Immature natural killer cell (primary cell): ENCODE measurements around the gene GPNMB. TPM values are rescaled to one million over a fixed set of nuclear protein-coding genes. Genes with fewer than 3 reads are reported as not detected.

Source experiments
- DNase-seq, 3 donors: peaks; one replicate each; pipeline ENCODE4 v3.0.0; 2022; ENCODE audit warnings: mixed read lengths in 1 of 3
- H3K27ac Mint-ChIP-seq, 6 donors: one replicate each; pipeline ENCODE4 v1.8.0; 2020; ENCODE audit warnings: mixed read lengths in 6 of 6, mild to moderate bottlenecking in 5 of 6, inconsistent platforms in 4 of 6, moderate library complexity in 3 of 6
- H3K27me3 Mint-ChIP-seq, 3 donors: one replicate each; pipeline ENCODE4 v1.8.0; 2020 to 2021; ENCODE audit warnings: low read depth in 3 of 3, mild to moderate bottlenecking in 3 of 3, mixed read lengths in 3 of 3, moderate library complexity in 3 of 3, inconsistent platforms in 1 of 3
- H3K36me3 Mint-ChIP-seq, 3 donors: one replicate each; pipeline ENCODE4 v1.8.0; 2020; ENCODE audit warnings: mixed read lengths in 3 of 3, inconsistent platforms in 2 of 3, mild to moderate bottlenecking in 2 of 3
- H3K4me1 Mint-ChIP-seq, 2 donors: one replicate each; pipeline ENCODE4 v1.8.0; 2020; ENCODE audit warnings: inconsistent platforms in 2 of 2, mild to moderate bottlenecking in 2 of 2, mixed read lengths in 2 of 2, moderate library complexity in 1 of 2
- H3K4me3 Mint-ChIP-seq, 5 donors: one replicate each; pipeline ENCODE4 v1.8.0; 2020; ENCODE audit warnings: mild to moderate bottlenecking in 5 of 5, mixed read lengths in 5 of 5, inconsistent platforms in 3 of 5, moderate library complexity in 3 of 5
- H3K9me3 Mint-ChIP-seq, 6 donors: one replicate each; pipeline ENCODE4 v1.8.0; 2020; ENCODE audit warnings: mild to moderate bottlenecking in 6 of 6, mixed read lengths in 6 of 6, inconsistent platforms in 4 of 6, moderate library complexity in 3 of 6
- polyA plus RNA-seq, 3 donors: library from polyadenylated mRNA; unstranded; fragments of 300-500 nt; fragmentation: Illumina TruSeq; gene quantifications; one replicate each; pipeline ENCODE4 v1.2.3, GENCODE V29; 2021

Gene GPNMB
- polyA plus RNA-seq, 3 donors from 2014 or later: not detected

DNA sequence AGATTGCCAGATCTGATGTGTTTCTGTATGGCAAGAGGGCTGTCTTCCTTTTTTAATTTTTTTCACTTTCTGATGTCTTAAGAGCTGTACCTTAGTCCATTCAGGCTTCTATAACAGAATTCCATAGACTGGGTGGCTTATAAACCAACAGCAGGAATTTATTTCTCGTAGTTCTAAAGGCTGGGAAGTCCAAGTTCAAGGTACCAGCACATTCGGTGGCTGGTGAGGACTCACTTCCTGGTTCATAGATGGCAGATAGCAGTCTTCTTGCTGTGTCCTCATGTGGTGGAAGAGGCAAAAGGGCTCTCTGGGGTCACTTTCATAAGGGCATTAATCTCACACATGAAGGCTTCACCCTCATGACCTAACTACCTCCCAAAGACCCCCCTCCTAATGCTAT, 20.8 kb downstream of the GPNMB start:
- Mint-ChIP-seq H3K4me1 (peaks cover 0 to 4% of the 10 kb centered on the region in 2 donors), H3K9me3 (no peaks in the 10 kb centered on the region)

GRCh38 chr7:23268167-23268566, 21.6 kb downstream of the GPNMB start:
- H3K27ac Mint-ChIP-seq: no peak overlapping the region
- peaks cover 0 to 9% (median 5%) of the 10 kb centered on the region in 3 donors for H3K27me3 Mint-ChIP-seq
- no peaks in the 10 kb centered on the region for H3K36me3 Mint-ChIP-seq
- no peaks in the 10 kb centered on the region for H3K9me3 Mint-ChIP-seq
- H3K4me1 Mint-ChIP-seq: peaks cover 1 to 9% of the 10 kb centered on the region in 2 donors
- no peak overlapping the region for H3K4me3 Mint-ChIP-seq
- DNase-seq: no peak

More for the DNA sequence above, 20.8 kb downstream of the GPNMB start:
- no peak for DNase-seq
- Mint-ChIP-seq H3K36me3 (no peaks in the 10 kb centered on the region), H3K27ac (no peak overlapping the region), H3K27me3 (peaks cover 0 to 9% (median 5%) of the 10 kb centered on the region in 3 donors), H3K4me3 (no peak overlapping the region)

- H3K36me3 Mint-ChIP-seq: no peaks in the 10 kb centered on the region
- no peak overlapping the region for H3K4me3 Mint-ChIP-seq
- H3K9me3 Mint-ChIP-seq: no peaks in the 10 kb centered on the region
- H3K27ac Mint-ChIP-seq: no peak overlapping the region
- peaks cover 2 to 14% of the 10 kb centered on the region in 2 donors for H3K4me1 Mint-ChIP-seq
- H3K27me3 Mint-ChIP-seq: peaks cover 0 to 9% (median 5%) of the 10 kb centered on the region in 3 donors
- no peak for DNase-seq
Observed at GRCh38 chr7:23268746-23269145, 22.2 kb downstream of the GPNMB start.

GRCh38 chr7:23272275-23272674, 25.7 kb downstream of the GPNMB start:
- H3K36me3 Mint-ChIP-seq: no peaks in the 10 kb centered on the region
- no peaks in the 10 kb centered on the region for H3K9me3 Mint-ChIP-seq
- H3K4me1 Mint-ChIP-seq: peaks cover 2 to 14% of the 10 kb centered on the region in 2 donors
- H3K27ac Mint-ChIP-seq: no peak overlapping the region
- H3K4me3 Mint-ChIP-seq: no peak overlapping the region
- H3K27me3 Mint-ChIP-seq: peaks cover 0 to 9% (median 6%) of the 10 kb centered on the region in 3 donors
- DNase-seq: no peak

- H3K36me3 Mint-ChIP-seq: no peaks in the 10 kb centered on the region
Observed at GRCh38 chr7:23273141-23273599, 26.6 kb downstream of the GPNMB start.

GRCh38 chr7:23275912-23276311, 29.3 kb downstream of the GPNMB start:
- peaks cover 0 to 6% (median 5%) of the 10 kb centered on the region in 3 donors for H3K27me3 Mint-ChIP-seq
- no peak overlapping the region for H3K27ac Mint-ChIP-seq
- H3K4me3 Mint-ChIP-seq: no peak overlapping the region
- peaks cover 2 to 14% of the 10 kb centered on the region in 2 donors for H3K4me1 Mint-ChIP-seq
- no peaks in the 10 kb centered on the region for H3K36me3 Mint-ChIP-seq
- no peak for DNase-seq
- no peaks in the 10 kb centered on the region for H3K9me3 Mint-ChIP-seq

More at GRCh38 chr7:23273141-23273599, 26.6 kb downstream of the GPNMB start:
- Mint-ChIP-seq H3K27ac (no peak overlapping the region), H3K9me3 (no peaks in the 10 kb centered on the region), H3K27me3 (peaks cover 0 to 9% (median 2%) of the 10 kb centered on the region in 3 donors), H3K4me1 (peaks cover 2 to 14% of the 10 kb centered on the region in 2 donors), H3K4me3 (peak overlapping the region in 4 of 5 donors; percentile 44 to 57 (median 51))
- peak; percentile 62 to 70 (median 63) for DNase-seq

DNA sequence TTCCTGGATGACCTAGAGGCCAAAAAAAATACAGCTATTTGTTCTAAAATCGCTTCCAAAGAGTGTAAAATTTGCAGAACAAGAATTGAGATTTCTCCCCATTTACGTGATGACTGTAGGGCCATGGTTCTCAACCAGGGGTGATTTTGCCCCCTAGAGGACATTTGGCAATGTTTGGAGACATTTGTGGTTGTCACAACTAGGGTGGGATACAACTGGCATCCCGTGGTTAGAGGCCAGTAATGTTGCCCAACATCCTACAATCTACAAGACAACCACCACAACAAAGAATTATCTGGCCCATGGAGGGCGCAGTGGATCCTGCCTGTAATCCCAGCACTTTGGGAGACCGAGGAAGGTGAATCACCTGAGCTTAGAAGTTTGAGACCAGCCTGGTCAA, 29.8 kb downstream of the GPNMB start:
- Mint-ChIP-seq H3K27me3 (peaks cover 0 to 5% (median 4%) of the 10 kb centered on the region in 3 donors), H3K4me3 (no peak overlapping the region), H3K4me1 (peaks cover 2 to 14% of the 10 kb centered on the region in 2 donors), H3K36me3 (no peaks in the 10 kb centered on the region), H3K9me3 (no peaks in the 10 kb centered on the region), H3K27ac (no peak overlapping the region)
- DNase-seq: no peak

- Mint-ChIP-seq H3K9me3 (no peaks in the 10 kb centered on the region), H3K4me3 (no peak overlapping the region), H3K4me1 (peaks cover 2 to 14% of the 10 kb centered on the region in 2 donors), H3K27ac (no peak overlapping the region), H3K27me3 (peaks cover 0 to 5% (median 4%) of the 10 kb centered on the region in 3 donors), H3K36me3 (no peaks in the 10 kb centered on the region)
- DNase-seq: no peak
Observed at GRCh38 chr7:23276947-23277346, 30.4 kb downstream of the GPNMB start.

DNA sequence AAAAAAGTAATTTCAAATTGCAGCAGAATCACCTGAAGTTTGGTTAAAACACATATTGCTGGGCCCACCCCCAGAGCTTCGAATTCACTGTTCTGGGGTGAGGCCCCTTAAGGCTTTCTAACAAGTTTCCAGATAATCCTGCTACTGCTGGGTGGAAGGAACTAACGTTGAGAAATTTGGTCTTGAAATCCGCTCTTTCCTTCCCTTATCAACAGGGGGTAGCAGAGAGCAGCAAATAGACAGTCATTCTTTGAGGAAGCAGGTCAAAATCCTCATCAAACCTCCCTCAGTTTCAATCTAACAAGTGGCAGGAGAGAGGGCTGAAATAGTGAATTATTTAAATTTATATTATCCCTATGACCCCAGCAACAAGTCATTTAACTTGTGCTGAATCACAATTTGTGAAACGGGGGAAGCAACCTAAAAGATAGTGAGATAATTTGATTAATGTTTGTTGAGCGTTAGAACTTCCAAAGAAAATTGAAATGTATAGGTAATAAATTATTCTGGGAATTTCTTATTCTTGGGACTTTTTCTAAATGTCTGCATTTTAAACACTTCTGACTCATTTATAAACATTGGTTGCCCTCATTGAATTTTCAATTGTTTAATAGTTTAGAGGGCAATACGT, 30.9 kb downstream of the GPNMB start:
- H3K9me3 Mint-ChIP-seq: no peaks in the 10 kb centered on the region
- no peak overlapping the region for H3K27ac Mint-ChIP-seq
- peaks cover 0 to 6% (median 3%) of the 10 kb centered on the region in 3 donors for H3K27me3 Mint-ChIP-seq
- H3K4me3 Mint-ChIP-seq: no peak overlapping the region
- peak; percentile 39 to 46 (median 44) for DNase-seq
- H3K4me1 Mint-ChIP-seq: peaks cover 2 to 9% of the 10 kb centered on the region in 2 donors
- no peaks in the 10 kb centered on the region for H3K36me3 Mint-ChIP-seq

- peaks cover 0 to 7% (median 6%) of the 10 kb centered on the region in 3 donors for H3K27me3 Mint-ChIP-seq
- no peak for DNase-seq
Observed at GRCh38 chr7:23279819-23280525, 33.4 kb downstream of the GPNMB start.

DNA sequence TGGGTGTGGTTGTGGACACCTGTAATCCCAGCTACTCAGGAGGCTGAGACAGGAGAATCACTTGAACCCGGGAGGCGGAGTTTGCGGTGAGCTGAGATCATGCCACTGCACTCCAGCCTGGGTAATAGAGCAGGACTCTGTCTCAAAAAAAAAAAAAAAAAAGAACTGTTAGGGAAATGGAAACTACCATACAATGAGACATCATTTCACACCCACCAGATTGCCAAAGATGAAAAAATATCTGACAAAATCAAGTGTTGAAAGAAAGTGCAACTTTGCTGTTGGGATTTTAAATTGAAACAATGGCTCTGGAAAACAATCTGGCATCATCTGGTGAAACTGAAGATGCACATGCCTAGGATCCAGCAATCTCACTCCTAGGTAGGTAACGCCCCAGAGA, 36.5 kb downstream of the GPNMB start:
- Mint-ChIP-seq H3K36me3 (no peaks in the 10 kb centered on the region), H3K27me3 (peaks cover 0 to 7% (median 4%) of the 10 kb centered on the region in 3 donors), H3K27ac (no peak overlapping the region), H3K4me3 (no peak overlapping the region), H3K9me3 (peaks cover 0 to 2% (median 0%) of the 10 kb centered on the region in 6 donors), H3K4me1 (peaks cover 6 to 9% of the 10 kb centered on the region in 2 donors)
- no peak for DNase-seq

More at GRCh38 chr7:23279819-23280525, 33.4 kb downstream of the GPNMB start:
- no peak overlapping the region for H3K27ac Mint-ChIP-seq
- H3K36me3 Mint-ChIP-seq: no peaks in the 10 kb centered on the region
- no peaks in the 10 kb centered on the region for H3K4me1 Mint-ChIP-seq
- no peak overlapping the region for H3K4me3 Mint-ChIP-seq
- H3K9me3 Mint-ChIP-seq: no peaks in the 10 kb centered on the region

DNA sequence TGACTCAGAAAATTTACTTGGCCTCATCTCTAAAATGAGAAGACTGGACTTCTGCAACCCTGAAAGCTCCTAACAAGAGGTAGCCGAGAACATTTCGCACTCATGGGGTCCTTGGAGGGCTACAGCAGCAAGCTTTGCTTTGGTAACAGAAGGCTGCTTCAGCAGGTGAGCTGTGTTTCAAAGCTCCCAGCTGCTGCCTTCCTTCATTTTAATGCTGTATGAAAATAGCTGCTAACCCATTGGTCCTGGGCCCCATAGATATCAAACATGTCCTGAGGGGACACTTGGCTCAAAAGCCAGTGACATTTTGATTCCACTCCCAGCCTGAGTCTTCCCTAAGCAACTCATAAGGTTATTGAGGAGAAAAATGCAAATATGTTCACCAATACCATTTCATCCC, 38.3 kb downstream of the GPNMB start:
- Mint-ChIP-seq H3K9me3 (peaks cover 0 to 2% (median 0%) of the 10 kb centered on the region in 6 donors), H3K4me3 (no peak overlapping the region), H3K36me3 (no peaks in the 10 kb centered on the region), H3K27ac (no peak overlapping the region), H3K4me1 (peaks cover 6 to 12% of the 10 kb centered on the region in 2 donors), H3K27me3 (peaks cover 0 to 4% (median 4%) of the 10 kb centered on the region in 3 donors)
- DNase-seq: no peak

GRCh38 chr7:23285657-23286646, 39.4 kb downstream of the GPNMB start:
- Mint-ChIP-seq H3K4me3 (no peak overlapping the region), H3K4me1 (peaks cover 6 to 12% of the 10 kb centered on the region in 2 donors), H3K27me3 (peaks cover 0 to 4% (median 4%) of the 10 kb centered on the region in 3 donors), H3K9me3 (peaks cover 0 to 2% (median 0%) of the 10 kb centered on the region in 6 donors), H3K27ac (no peak overlapping the region), H3K36me3 (no peaks in the 10 kb centered on the region)
- no peak for DNase-seq
